Lower leg skin (tissue), 3 donors: ENCODE results near the gene SPINK4.

Experiments
- POLR2A ChIP-seq, 2 donors: fragments of 450-650 bp; IDR thresholded peaks; one replicate each; pipeline ENCODE4 v1.6.1; 2016 to 2017; ENCODE audit warnings: antibody characterized with exemption in 2 of 2, mild to moderate bottlenecking in 1 of 2, moderate library complexity in 1 of 2
- TF ChIP-seq, protein P1 (sequence below), 3 donors: fragments of 450-650 bp; IDR thresholded peaks; one replicate each; pipeline ENCODE4 v1.5.1; 2016; ENCODE audit warnings: antibody characterized with exemption in 3 of 3, mild to moderate bottlenecking in 3 of 3, moderate library complexity in 2 of 3

DNA sequence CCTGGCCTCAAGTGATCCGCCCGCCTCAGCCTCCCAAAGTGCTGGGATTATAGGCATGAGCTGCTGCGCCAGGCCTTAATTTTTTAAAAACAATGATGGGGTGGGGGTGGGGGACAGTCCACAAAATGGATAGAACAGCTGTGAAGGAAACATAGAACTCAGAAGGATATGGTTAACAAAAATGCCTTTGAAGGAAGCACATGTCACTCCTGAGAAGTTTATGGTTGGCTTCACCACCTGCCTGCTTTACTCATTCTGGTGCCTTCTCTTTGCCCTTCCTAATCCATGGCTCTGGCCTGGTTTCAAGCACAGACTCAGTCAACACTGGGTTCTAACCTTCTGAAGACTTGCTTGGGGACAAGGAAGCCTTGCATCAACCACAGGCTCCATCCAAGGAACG is 14.2 kb downstream of the SPINK4 start:
- TF ChIP-seq, protein P1, sequence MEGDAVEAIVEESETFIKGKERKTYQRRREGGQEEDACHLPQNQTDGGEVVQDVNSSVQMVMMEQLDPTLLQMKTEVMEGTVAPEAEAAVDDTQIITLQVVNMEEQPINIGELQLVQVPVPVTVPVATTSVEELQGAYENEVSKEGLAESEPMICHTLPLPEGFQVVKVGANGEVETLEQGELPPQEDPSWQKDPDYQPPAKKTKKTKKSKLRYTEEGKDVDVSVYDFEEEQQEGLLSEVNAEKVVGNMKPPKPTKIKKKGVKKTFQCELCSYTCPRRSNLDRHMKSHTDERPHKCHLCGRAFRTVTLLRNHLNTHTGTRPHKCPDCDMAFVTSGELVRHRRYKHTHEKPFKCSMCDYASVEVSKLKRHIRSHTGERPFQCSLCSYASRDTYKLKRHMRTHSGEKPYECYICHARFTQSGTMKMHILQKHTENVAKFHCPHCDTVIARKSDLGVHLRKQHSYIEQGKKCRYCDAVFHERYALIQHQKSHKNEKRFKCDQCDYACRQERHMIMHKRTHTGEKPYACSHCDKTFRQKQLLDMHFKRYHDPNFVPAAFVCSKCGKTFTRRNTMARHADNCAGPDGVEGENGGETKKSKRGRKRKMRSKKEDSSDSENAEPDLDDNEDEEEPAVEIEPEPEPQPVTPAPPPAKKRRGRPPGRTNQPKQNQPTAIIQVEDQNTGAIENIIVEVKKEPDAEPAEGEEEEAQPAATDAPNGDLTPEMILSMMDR (IDR thresholded peaks at IDR 0.05) = no peak
- no peak for TF ChIP-seq POLR2A (IDR thresholded peaks at IDR 0.05)
